OCI-LY7 (cell line): ENCODE data around the gene DUOXA1. TPM values are rescaled to one million over a fixed set of nuclear protein-coding genes. Genes with fewer than 3 reads are reported as not detected.

Source experiments
- BruUV-seq: library from RNA; stranded (reverse); fragments of 400-500 nt; replicated peaks from 2 replicates; lab custom pipeline; 2021; lab: Mats Ljungman, UMichigan
- CTCF ChIA-PET: fragments of 300-600 bp; sonication (Branson Sonifier 250); formaldehyde crosslinking; loops from one replicate; lab custom pipeline; 2022; ENCODE audit warnings: antibody characterized with exemption; ENCODE audit not compliant: unreplicated experiment; lab: Charles Lee
- POLR2A ChIA-PET: fragments of 300-600 bp; sonication (Branson Sonifier 250); formaldehyde crosslinking; loops from one replicate; lab custom pipeline; 2022; ENCODE audit warnings: antibody characterized with exemption; lab: Charles Lee
- DNase-seq: peaks from one replicate; pipeline ENCODE4 v3.0.0-alpha.2; 2015; ENCODE audit warnings: low spot score
- H2AFZ ChIP-seq: fragments of 200-600 bp; sonication (generic), shearing (Covaris generic); 2 replicates; pipeline ENCODE4 v1.6.1; 2014; ENCODE audit warnings: mild to moderate bottlenecking, antibody characterized with exemption, low read length, moderate library complexity
- H3K27ac ChIP-seq: fragments of 200-600 bp; sonication (generic); 2 replicates; pipeline ENCODE4 v1.5.1; 2014; ENCODE audit warnings: mixed run types, low read depth, mild to moderate bottlenecking, moderate library complexity, low read length, inconsistent platforms; ENCODE audit not compliant: poor library complexity, severe bottlenecking
- H3K36me3 ChIP-seq: fragments of 200-600 bp; sonication (generic); 2 replicates; pipeline ENCODE4 v1.6.1; 2014; ENCODE audit warnings: mild to moderate bottlenecking, antibody characterized with exemption, low read length, moderate library complexity, mixed read lengths; ENCODE audit not compliant: insufficient read depth
- H3K4me1 ChIP-seq: fragments of 200-600 bp; sonication (generic); 2 replicates; pipeline ENCODE4 v1.5.1; 2014; ENCODE audit warnings: mild to moderate bottlenecking, low read length; ENCODE audit not compliant: insufficient read depth, poor library complexity, severe bottlenecking
- H3K4me2 ChIP-seq: fragments of 200-600 bp; sonication (generic); 2 replicates; pipeline ENCODE4 v1.6.1; 2014; ENCODE audit warnings: mild to moderate bottlenecking, low read length
- H3K4me3 ChIP-seq: fragments of 200-600 bp; sonication (generic); 2 replicates; pipeline ENCODE4 v1.5.1; 2014; ENCODE audit warnings: mild to moderate bottlenecking, low read depth, low read length; ENCODE audit not compliant: poor library complexity, severe bottlenecking
- H3K79me2 ChIP-seq: fragments of 200-600 bp; sonication (generic); 2 replicates; pipeline ENCODE4 v1.6.1; 2016; ENCODE audit warnings: low read depth, mild to moderate bottlenecking, low read length, moderate library complexity, mixed read lengths; ENCODE audit not compliant: insufficient read depth
- H3K9me2 ChIP-seq: fragments of 200-600 bp; sonication (generic); 2 replicates; pipeline ENCODE4 v1.6.1; 2016; ENCODE audit warnings: mild to moderate bottlenecking, low read length, mixed read lengths; ENCODE audit not compliant: insufficient read depth
- H3K9me3 ChIP-seq: fragments of 200-600 bp; sonication (generic); 2 replicates; pipeline ENCODE4 v1.6.1; 2014; ENCODE audit warnings: mild to moderate bottlenecking, mixed run types, low read length, mixed read lengths
- H4K20me1 ChIP-seq: fragments of 200-600 bp; sonication (generic); 2 replicates; pipeline ENCODE4 v1.6.1; 2014; ENCODE audit warnings: mild to moderate bottlenecking, antibody characterized with exemption, low read length, moderate library complexity, mixed read lengths; ENCODE audit not compliant: insufficient read depth
- EZH2phosphoT487 ChIP-seq: fragments of 200-600 bp; sonication (generic); IDR thresholded peaks from 2 replicates; pipeline ENCODE4 v1.6.1; 2018; ENCODE audit warnings: low read depth, borderline replicate concordance, mild to moderate bottlenecking, mixed run types, antibody characterized with exemption, low read length, moderate library complexity, mixed read lengths
- intact Hi-C: fragments of 100-400 bp; cut with micrococcal nuclease; formaldehyde crosslinking; loops from one replicate; pipeline ENCODE4 v1.10.0; 2022; ENCODE audit not compliant: unreplicated experiment
- total RNA-seq, 2 experiments: library from RNA; depleted of rRNA in 1 of 2; stranded (reverse); fragments of >200 nt in 1 of 2; shearing (Covaris generic) in 1 of 2; gene quantifications; 2 replicates each; pipeline ENCODE4 v1.2.3, GENCODE V29; 2014 to 2022
- TF ChIP-seq, protein P1 (sequence below): fragments of 200-600 bp; sonication (generic); conservative IDR thresholded peaks from 2 replicates; pipeline ENCODE4 v1.5.1; 2014; ENCODE audit warnings: mild to moderate bottlenecking, antibody characterized with exemption, low read length, moderate library complexity, mixed read lengths

The DUOXA1 gene
- total RNA-seq, 2 experiments from 2014 or later: not detected

DNA sequence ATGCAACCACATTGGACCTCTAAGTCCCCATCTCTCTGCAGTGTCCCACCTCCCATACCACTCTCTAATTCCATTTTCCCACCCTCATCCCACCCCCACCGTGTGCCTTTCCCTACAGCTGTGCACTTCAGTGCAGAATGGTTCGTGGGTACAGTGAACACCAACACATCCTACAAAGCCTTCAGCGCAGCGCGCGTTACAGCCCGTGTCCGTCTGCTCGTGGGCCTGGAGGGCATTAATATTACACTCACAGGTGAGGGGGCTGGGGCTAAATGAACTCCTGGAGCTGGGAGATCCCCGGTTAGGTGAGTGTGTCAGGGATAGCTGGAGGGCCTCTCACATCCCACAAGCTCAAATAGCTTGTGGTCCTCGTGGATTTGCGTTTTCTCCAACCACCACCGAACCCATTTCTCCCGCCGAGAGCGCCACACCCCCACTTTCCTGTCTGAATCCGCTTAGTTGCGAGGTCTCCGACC is 13.6 kb downstream of the DUOXA1 start:
- intact Hi-C loops: no loop called here
- ChIA-PET CTCF (no interaction called here), POLR2A (interaction anchor here (0.7 kb wide), 1 partner anchor 155 kb away, joined by 4 read pairs; no protein-coding TSS in a partner anchor)
- Histone ChIP-seq H3K9me3 (no peaks in the 10 kb centered on the region), H3K36me3 (no peaks in the 10 kb centered on the region), H3K4me1 (no peaks in the 10 kb centered on the region), H2AFZ (no peak overlapping the region), H3K79me2 (no peaks in the 10 kb centered on the region), H3K27ac (no peak overlapping the region), H3K9me2 (no peaks in the 10 kb centered on the region), H4K20me1 (no peaks in the 10 kb centered on the region), H3K4me2 (no peak overlapping the region), H3K4me3 (no peak overlapping the region)
- no peak for DNase-seq
- no TSS peak for BruUV-seq
- TF ChIP-seq, protein P1, sequence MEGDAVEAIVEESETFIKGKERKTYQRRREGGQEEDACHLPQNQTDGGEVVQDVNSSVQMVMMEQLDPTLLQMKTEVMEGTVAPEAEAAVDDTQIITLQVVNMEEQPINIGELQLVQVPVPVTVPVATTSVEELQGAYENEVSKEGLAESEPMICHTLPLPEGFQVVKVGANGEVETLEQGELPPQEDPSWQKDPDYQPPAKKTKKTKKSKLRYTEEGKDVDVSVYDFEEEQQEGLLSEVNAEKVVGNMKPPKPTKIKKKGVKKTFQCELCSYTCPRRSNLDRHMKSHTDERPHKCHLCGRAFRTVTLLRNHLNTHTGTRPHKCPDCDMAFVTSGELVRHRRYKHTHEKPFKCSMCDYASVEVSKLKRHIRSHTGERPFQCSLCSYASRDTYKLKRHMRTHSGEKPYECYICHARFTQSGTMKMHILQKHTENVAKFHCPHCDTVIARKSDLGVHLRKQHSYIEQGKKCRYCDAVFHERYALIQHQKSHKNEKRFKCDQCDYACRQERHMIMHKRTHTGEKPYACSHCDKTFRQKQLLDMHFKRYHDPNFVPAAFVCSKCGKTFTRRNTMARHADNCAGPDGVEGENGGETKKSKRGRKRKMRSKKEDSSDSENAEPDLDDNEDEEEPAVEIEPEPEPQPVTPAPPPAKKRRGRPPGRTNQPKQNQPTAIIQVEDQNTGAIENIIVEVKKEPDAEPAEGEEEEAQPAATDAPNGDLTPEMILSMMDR: no peak
- no peak for TF ChIP-seq EZH2phosphoT487

GRCh38 chr15:45115312-45115820 is 14.3 kb downstream of the DUOXA1 start:
- no TSS peak for BruUV-seq
- no peak for DNase-seq
- CTCF ChIA-PET: no interaction called here
- H3K9me3 ChIP-seq: no peaks in the 10 kb centered on the region
- no peak overlapping the region for H2AFZ ChIP-seq
- H3K79me2 ChIP-seq: no peaks in the 10 kb centered on the region
- no peak overlapping the region for H3K4me2 ChIP-seq
- H3K4me3 ChIP-seq: no peak overlapping the region
- no peaks in the 10 kb centered on the region for H3K36me3 ChIP-seq
- no peaks in the 10 kb centered on the region for H3K4me1 ChIP-seq
- no peak overlapping the region for H3K27ac ChIP-seq
- no peaks in the 10 kb centered on the region for H3K9me2 ChIP-seq
- no peaks in the 10 kb centered on the region for H4K20me1 ChIP-seq
- TF ChIP-seq, protein P1: no peak
- no peak for TF ChIP-seq EZH2phosphoT487
- intact Hi-C loops: no loop called here
- POLR2A ChIA-PET: no interaction called here

- BruUV-seq: no TSS peak
- H3K4me1 ChIP-seq: no peaks in the 10 kb centered on the region
These were observed 15.0 kb downstream of the DUOXA1 start for GRCh38 chr15:45114751-45115085.

More at GRCh38 chr15:45114751-45115085, 15.0 kb downstream of the DUOXA1 start:
- Histone ChIP-seq H3K4me3 (no peak overlapping the region), H2AFZ (no peak overlapping the region), H3K27ac (no peak overlapping the region), H3K4me2 (no peak overlapping the region; the same call in 1 of the 2 replicates), H4K20me1 (no peaks in the 10 kb centered on the region), H3K36me3 (no peaks in the 10 kb centered on the region), H3K9me2 (no peaks in the 10 kb centered on the region), H3K9me3 (no peaks in the 10 kb centered on the region), H3K79me2 (no peaks in the 10 kb centered on the region)
- DNase-seq: no peak
- intact Hi-C loops: no loop called here
- no peak for TF ChIP-seq EZH2phosphoT487
- TF ChIP-seq, protein P1: no peak
- ChIA-PET CTCF (no interaction called here), POLR2A (no interaction called here)
